Astrocyte (in vitro differentiated cells and primary cell): ENCODE measurements around the gene CMSS1.

Source experiments
- CTCF ChIP-seq: IDR thresholded peaks from 2 replicates; pipeline ENCODE4 v1.5.1; 2011; ENCODE audit warnings: low read depth, mild to moderate bottlenecking, inconsistent platforms, low read length, moderate library complexity; ENCODE audit not compliant: insufficient read depth
- EZH2 ChIP-seq: IDR thresholded peaks from 2 replicates; pipeline ENCODE4 v1.6.1; 2012; ENCODE audit warnings: mild to moderate bottlenecking, low read length, inconsistent platforms; ENCODE audit not compliant: insufficient read depth

DNA sequence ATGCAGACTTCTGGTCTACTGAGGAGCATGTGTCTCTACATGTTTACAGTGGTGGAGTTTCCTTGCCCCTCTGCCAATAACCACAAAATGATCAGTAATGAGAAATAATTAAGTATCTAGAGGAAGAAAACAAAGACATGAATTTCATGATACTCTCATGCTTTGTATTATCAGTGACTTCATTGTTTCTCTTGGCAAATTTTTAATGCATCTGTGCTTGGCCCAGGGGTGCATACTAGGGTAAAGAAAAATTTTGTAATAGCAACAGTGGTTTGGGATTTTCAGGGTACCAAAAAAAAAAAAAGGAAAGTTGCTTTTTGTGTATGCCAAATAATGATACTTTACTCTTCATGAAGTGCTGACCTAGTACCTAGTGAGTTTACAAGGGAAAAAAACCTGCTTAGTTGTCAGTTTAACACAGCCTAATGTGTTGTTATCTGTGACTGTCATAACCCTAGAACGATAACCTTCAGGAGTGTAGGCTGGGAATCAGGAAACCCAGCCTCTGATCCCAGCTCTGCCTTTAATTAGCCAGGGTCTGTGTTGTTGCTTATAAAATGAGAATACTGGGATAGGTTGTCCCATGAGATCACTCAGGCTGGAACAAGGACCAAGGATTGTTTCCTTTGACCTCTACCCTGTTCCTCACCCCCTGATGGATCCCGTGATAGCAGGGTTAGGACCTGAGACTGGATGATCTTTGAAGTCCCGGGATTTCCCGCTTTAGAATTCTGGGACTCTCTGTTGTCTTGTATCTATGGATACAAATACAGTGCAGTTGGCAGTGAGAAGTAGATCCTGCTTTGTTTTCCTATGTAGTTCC, 117.5 kb downstream of the CMSS1 start:
- no peak for TF ChIP-seq CTCF
- no peak for TF ChIP-seq EZH2
